Measurements from ENCODE around the gene AGAP1.

GRCh38 chr2:235703711-235704295 is 210.0 kb downstream of the AGAP1 start:
- no peak for TF ChIP-seq CTCF (IDR thresholded peaks at IDR 0.05; ENCODE audit: poor library complexity, severe bottlenecking)
- TF ChIP-seq EP300 (conservative IDR thresholded peaks at IDR 0.05; ENCODE audit: poor library complexity, severe bottlenecking), result no peak
- no peak for TF ChIP-seq EZH2 (IDR thresholded peaks at IDR 0.05; ENCODE audit: borderline replicate concordance, insufficient read depth, low read length, poor library complexity, severe bottlenecking)
- no peak for TF ChIP-seq TAF1 (IDR thresholded peaks at IDR 0.05; ENCODE audit: low read depth)

Measured in neural cell (in vitro differentiated cells).